ENCODE results near the gene CAGE1.

DNA sequence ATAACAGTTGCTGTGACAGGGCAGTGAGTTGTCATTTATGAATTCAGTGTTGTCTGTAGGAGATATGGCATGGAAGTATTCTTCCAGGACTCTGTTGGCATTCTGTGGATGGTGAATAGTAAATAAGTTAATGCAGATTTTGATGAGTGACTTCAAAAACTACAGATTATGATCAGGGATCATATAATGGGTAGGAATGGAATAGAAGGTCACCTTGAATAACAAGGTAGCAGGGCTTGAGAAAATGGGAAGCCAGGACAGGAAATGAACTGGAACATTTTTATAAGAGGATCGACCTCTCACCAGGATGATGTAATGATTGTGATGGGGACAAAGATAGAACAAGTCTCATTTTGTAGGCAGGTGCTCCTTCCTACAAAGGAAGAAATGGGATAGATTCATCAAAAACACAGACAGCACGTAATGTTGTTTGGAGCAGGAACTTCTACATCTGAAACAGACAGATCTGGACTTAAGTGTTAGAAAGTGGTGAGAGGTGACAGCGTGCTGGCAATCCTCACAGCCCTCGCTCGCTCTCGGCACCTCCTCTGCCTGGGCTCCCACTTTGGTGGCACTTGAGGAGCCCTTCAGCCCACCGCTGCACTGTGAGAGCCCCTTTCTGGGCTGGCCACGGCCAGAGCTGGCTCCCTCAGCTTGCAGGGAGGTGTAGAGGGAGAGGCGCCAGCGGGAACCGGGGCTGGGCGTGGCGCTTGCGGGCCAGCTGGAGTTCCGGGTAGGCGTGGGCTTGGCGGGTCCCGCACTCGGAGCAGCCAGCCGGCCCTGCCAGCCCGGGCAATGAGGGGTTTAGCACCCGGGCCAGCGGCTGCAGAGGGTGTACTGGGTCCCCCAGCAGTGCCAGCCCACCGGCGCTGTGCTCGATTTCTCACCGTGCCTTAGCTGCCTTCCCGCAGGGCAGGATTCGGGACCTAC lies 45.7 kb downstream of the CAGE1 start:
- TF ChIP-seq SIN3A (IDR thresholded peaks at IDR 0.05; ENCODE audit: borderline replicate concordance, insufficient read depth, low read length) (no peak), TAF1 (IDR thresholded peaks at IDR 0.05; ENCODE audit: borderline replicate concordance, insufficient read depth, low read length) (no peak), POLR2AphosphoS5 (IDR thresholded peaks at IDR 0.05; ENCODE audit: low read depth, low read length) (no peak), FOXP2 (optimal IDR thresholded peaks at IDR 0.05; ENCODE audit: borderline replicate concordance, extremely low read depth, extremely low read length, insufficient read depth) (no peak)
- TF ChIP-seq, protein P1, sequence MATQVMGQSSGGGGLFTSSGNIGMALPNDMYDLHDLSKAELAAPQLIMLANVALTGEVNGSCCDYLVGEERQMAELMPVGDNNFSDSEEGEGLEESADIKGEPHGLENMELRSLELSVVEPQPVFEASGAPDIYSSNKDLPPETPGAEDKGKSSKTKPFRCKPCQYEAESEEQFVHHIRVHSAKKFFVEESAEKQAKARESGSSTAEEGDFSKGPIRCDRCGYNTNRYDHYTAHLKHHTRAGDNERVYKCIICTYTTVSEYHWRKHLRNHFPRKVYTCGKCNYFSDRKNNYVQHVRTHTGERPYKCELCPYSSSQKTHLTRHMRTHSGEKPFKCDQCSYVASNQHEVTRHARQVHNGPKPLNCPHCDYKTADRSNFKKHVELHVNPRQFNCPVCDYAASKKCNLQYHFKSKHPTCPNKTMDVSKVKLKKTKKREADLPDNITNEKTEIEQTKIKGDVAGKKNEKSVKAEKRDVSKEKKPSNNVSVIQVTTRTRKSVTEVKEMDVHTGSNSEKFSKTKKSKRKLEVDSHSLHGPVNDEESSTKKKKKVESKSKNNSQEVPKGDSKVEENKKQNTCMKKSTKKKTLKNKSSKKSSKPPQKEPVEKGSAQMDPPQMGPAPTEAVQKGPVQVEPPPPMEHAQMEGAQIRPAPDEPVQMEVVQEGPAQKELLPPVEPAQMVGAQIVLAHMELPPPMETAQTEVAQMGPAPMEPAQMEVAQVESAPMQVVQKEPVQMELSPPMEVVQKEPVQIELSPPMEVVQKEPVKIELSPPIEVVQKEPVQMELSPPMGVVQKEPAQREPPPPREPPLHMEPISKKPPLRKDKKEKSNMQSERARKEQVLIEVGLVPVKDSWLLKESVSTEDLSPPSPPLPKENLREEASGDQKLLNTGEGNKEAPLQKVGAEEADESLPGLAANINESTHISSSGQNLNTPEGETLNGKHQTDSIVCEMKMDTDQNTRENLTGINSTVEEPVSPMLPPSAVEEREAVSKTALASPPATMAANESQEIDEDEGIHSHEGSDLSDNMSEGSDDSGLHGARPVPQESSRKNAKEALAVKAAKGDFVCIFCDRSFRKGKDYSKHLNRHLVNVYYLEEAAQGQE (IDR thresholded peaks at IDR 0.05; ENCODE audit: insufficient read depth in 1 of 2, low read depth in 2 of 2, low read length in 2 of 2): no peak

All from PFSK-1 (cell line).